ENCODE measurements around the gene PRSS3.
"Not testable (repeated sequence)": the region's sequence is repeated elsewhere in the genome, so short reads cannot be mapped to it uniquely, and the experiment has no call there.

PRSS3 gene

GRCh38 chr9:33752130-33752637 is 43.2 kb upstream of the PRSS3 start:
- H3K36me3 Mint-ChIP-seq (ENCODE audit: low read depth), result peaks cover 3% of the 10 kb centered on the region
- no peak overlapping the region for H3K4me3 Mint-ChIP-seq
- H3K27me3 Mint-ChIP-seq (ENCODE audit: low read depth, poor library complexity), result peaks cover 12% of the 10 kb centered on the region
- no peak for TF ChIP-seq CTCF (IDR thresholded peaks at IDR 0.05)
- H3K9me3 Mint-ChIP-seq, result peaks cover 4% of the 10 kb centered on the region
- no peak overlapping the region for H3K27ac Mint-ChIP-seq
- DNase-seq, result no peak
- H3K4me1 Mint-ChIP-seq, result no peaks in the 10 kb centered on the region

GRCh38 chr9:33752789-33753188 is 42.6 kb upstream of the PRSS3 start:
- not testable (repeated sequence) for DNase-seq; H3K36me3 Mint-ChIP-seq (ENCODE audit: low read depth); H3K27ac Mint-ChIP-seq; H3K27me3 Mint-ChIP-seq (ENCODE audit: low read depth, poor library complexity); H3K9me3 Mint-ChIP-seq; H3K4me3 Mint-ChIP-seq; H3K4me1 Mint-ChIP-seq

- not testable (repeated sequence) for H3K27me3 Mint-ChIP-seq (ENCODE audit: low read depth, poor library complexity); H3K27ac Mint-ChIP-seq; H3K36me3 Mint-ChIP-seq (ENCODE audit: low read depth); DNase-seq; H3K4me1 Mint-ChIP-seq; H3K4me3 Mint-ChIP-seq; H3K9me3 Mint-ChIP-seq
Observed at GRCh38 chr9:33759648-33760047, 35.7 kb upstream of the PRSS3 start.

- DNase-seq, result no peak
- Mint-ChIP-seq H3K4me3 (no peak overlapping the region), H3K27ac (no peak overlapping the region), H3K9me3 (no peaks in the 10 kb centered on the region), H3K36me3 (ENCODE audit: low read depth) (no peaks in the 10 kb centered on the region), H3K27me3 (ENCODE audit: low read depth, poor library complexity) (no peaks in the 10 kb centered on the region), H3K4me1 (no peaks in the 10 kb centered on the region)
- TF ChIP-seq CTCF (IDR thresholded peaks at IDR 0.05), result no peak
Observed at GRCh38 chr9:33762343-33762742, 33.0 kb upstream of the PRSS3 start.

- H3K36me3 Mint-ChIP-seq (ENCODE audit: low read depth); DNase-seq; H3K4me3 Mint-ChIP-seq; H3K27ac Mint-ChIP-seq; H3K9me3 Mint-ChIP-seq; H3K27me3 Mint-ChIP-seq (ENCODE audit: low read depth, poor library complexity); H3K4me1 Mint-ChIP-seq: not testable (repeated sequence)
Observed at GRCh38 chr9:33763709-33764108, 31.7 kb upstream of the PRSS3 start.

GRCh38 chr9:33765411-33765810 is 29.9 kb upstream of the PRSS3 start:
- Mint-ChIP-seq H3K27me3 (ENCODE audit: low read depth, poor library complexity) (no peaks in the 10 kb centered on the region), H3K27ac (no peak overlapping the region), H3K9me3 (no peaks in the 10 kb centered on the region), H3K36me3 (ENCODE audit: low read depth) (no peaks in the 10 kb centered on the region), H3K4me1 (no peaks in the 10 kb centered on the region), H3K4me3 (no peak overlapping the region)
- no peak for TF ChIP-seq CTCF (IDR thresholded peaks at IDR 0.05)
- DNase-seq, result no peak

DNA sequence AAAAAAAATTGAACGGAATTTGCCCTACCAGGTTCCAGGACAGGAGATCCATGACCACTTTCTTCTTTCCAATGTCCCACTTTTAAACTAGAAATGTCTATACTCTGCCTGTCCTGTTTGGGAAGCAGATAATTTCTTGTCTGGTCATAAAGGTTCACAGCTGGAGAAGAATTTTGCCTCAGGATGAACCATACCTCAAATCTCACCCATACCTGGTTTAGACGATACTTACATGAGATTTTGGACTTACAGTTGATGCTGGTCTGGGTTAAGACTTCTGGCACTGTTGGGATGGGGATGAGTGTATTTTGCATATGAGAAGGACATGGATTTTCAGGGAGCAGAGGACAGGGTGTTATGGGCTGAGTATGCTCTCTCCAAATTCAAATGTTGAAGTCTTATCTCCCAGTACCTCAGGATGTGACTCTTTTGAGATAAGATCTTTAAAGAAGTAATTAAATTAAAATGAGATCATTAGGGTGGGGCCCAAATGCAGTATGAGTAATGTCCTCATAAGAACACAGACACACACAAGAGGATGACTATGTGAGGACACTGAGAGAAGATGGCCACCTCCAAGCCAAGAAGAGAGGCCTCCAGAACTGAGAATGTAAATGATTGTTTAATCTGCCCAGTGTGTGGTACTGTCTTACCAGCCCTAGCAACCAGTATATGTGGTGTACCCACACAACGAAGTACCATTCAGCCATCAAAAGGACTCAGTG is 25.0 kb upstream of the PRSS3 start:
- H3K4me3 Mint-ChIP-seq; H3K27me3 Mint-ChIP-seq (ENCODE audit: low read depth, poor library complexity); DNase-seq; H3K4me1 Mint-ChIP-seq; H3K27ac Mint-ChIP-seq; H3K36me3 Mint-ChIP-seq (ENCODE audit: low read depth); H3K9me3 Mint-ChIP-seq: not testable (repeated sequence)

DNA sequence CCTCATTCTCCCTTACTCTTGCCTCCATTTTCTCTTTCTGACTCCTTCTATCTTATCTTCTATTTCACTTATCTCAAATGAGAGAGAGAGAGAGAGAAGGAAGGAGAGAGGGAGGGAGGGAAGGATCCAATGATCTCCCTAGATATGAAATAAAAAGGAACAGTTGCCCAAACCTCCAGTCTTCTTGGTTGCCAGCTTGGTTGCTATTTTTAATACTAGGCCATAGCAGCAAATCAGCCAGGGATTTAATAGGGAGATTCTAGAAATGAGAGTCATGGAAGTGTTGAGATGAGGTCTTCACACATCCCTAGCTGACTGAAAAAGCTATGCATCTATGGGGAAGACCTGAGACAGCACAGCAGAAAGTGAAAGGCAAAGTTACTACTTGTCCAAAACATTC is 22.2 kb upstream of the PRSS3 start:
- DNase-seq; H3K27ac Mint-ChIP-seq; H3K4me3 Mint-ChIP-seq; H3K4me1 Mint-ChIP-seq; H3K9me3 Mint-ChIP-seq; H3K27me3 Mint-ChIP-seq (ENCODE audit: low read depth, poor library complexity): not testable (repeated sequence)
- peaks cover 16% of the 10 kb centered on the region for H3K36me3 Mint-ChIP-seq (ENCODE audit: low read depth)

- DNase-seq; H3K4me1 Mint-ChIP-seq; H3K27ac Mint-ChIP-seq; H3K4me3 Mint-ChIP-seq; H3K27me3 Mint-ChIP-seq (ENCODE audit: low read depth, poor library complexity); H3K9me3 Mint-ChIP-seq: not testable (repeated sequence)
- peaks cover 16% of the 10 kb centered on the region for H3K36me3 Mint-ChIP-seq (ENCODE audit: low read depth)
Observed at GRCh38 chr9:33774074-33774659, 21.2 kb upstream of the PRSS3 start.
